ENCODE results near the gene UPK1A.

The UPK1A gene

GRCh38 chr19:35636651-35637050, 29.7 kb upstream of the UPK1A start:
- no peak for TF ChIP-seq POLR2A (IDR thresholded peaks at IDR 0.05; ENCODE audit: low read depth, low read length)
- no peak for TF ChIP-seq TAF1 (IDR thresholded peaks at IDR 0.05; ENCODE audit: borderline replicate concordance, low read depth, low read length)
- no peak for TF ChIP-seq POLR2AphosphoS5 (IDR thresholded peaks at IDR 0.05; ENCODE audit: low read depth, low read length)
- no peak for DNase-seq (ENCODE audit: insufficient read length)
- no peak for FAIRE-seq

- no peak for FAIRE-seq
- no peak for DNase-seq (ENCODE audit: insufficient read length)
- TF ChIP-seq TAF1 (IDR thresholded peaks at IDR 0.05; ENCODE audit: borderline replicate concordance, low read depth, low read length), result no peak
- TF ChIP-seq POLR2A (IDR thresholded peaks at IDR 0.05; ENCODE audit: low read depth, low read length), result no peak
- no peak for TF ChIP-seq POLR2AphosphoS5 (IDR thresholded peaks at IDR 0.05; ENCODE audit: low read depth, low read length)
Observed at GRCh38 chr19:35637165-35637564, 29.2 kb upstream of the UPK1A start.

- no peak for TF ChIP-seq POLR2AphosphoS5 (IDR thresholded peaks at IDR 0.05; ENCODE audit: low read depth, low read length)
- TF ChIP-seq TAF1 (IDR thresholded peaks at IDR 0.05; ENCODE audit: borderline replicate concordance, low read depth, low read length), result no peak
- TF ChIP-seq POLR2A (IDR thresholded peaks at IDR 0.05; ENCODE audit: low read depth, low read length), result no peak
- DNase-seq (ENCODE audit: insufficient read length), result no peak
- no peak for FAIRE-seq
Observed at GRCh38 chr19:35639321-35639639, 27.0 kb upstream of the UPK1A start.

GRCh38 chr19:35639863-35640262, 26.5 kb upstream of the UPK1A start:
- DNase-seq (ENCODE audit: insufficient read length), result no peak
- no peak for TF ChIP-seq POLR2A (IDR thresholded peaks at IDR 0.05; ENCODE audit: low read depth, low read length)
- no peak for TF ChIP-seq POLR2AphosphoS5 (IDR thresholded peaks at IDR 0.05; ENCODE audit: low read depth, low read length)
- TF ChIP-seq TAF1 (IDR thresholded peaks at IDR 0.05; ENCODE audit: borderline replicate concordance, low read depth, low read length), result no peak
- no peak for FAIRE-seq

- DNase-seq (ENCODE audit: insufficient read length), result no peak
- TF ChIP-seq TAF1 (IDR thresholded peaks at IDR 0.05; ENCODE audit: borderline replicate concordance, low read depth, low read length) (no peak), POLR2AphosphoS5 (IDR thresholded peaks at IDR 0.05; ENCODE audit: low read depth, low read length) (no peak), POLR2A (IDR thresholded peaks at IDR 0.05; ENCODE audit: low read depth, low read length) (no peak)
- FAIRE-seq, result peak; percentile 70
Observed at GRCh38 chr19:35641515-35642151, 24.7 kb upstream of the UPK1A start, which contains the start of gene ETV2. Gene ETV2 (plus strand): TSS chr19:35641745. CDS start chr19:35642461, 716 bp downstream.

GRCh38 chr19:35642312-35642711, 24.0 kb upstream of the UPK1A start:
- TF ChIP-seq POLR2A (IDR thresholded peaks at IDR 0.05; ENCODE audit: low read depth, low read length) (no peak), POLR2AphosphoS5 (IDR thresholded peaks at IDR 0.05; ENCODE audit: low read depth, low read length) (no peak), TAF1 (IDR thresholded peaks at IDR 0.05; ENCODE audit: borderline replicate concordance, low read depth, low read length) (no peak)
- DNase-seq (ENCODE audit: insufficient read length) (no peak), FAIRE-seq (no peak)

- no peak for FAIRE-seq
- TF ChIP-seq TAF1 (IDR thresholded peaks at IDR 0.05; ENCODE audit: borderline replicate concordance, low read depth, low read length), result no peak
- no peak for TF ChIP-seq POLR2A (IDR thresholded peaks at IDR 0.05; ENCODE audit: low read depth, low read length)
- TF ChIP-seq POLR2AphosphoS5 (IDR thresholded peaks at IDR 0.05; ENCODE audit: low read depth, low read length), result no peak
- no peak for DNase-seq (ENCODE audit: insufficient read length)
Observed at GRCh38 chr19:35642798-35643254, 23.5 kb upstream of the UPK1A start.

- peak; percentile 77 for FAIRE-seq
- TF ChIP-seq POLR2AphosphoS5 (IDR thresholded peaks at IDR 0.05; ENCODE audit: low read depth, low read length) (peak; percentile 76; the same call in 1 of the 2 replicates), POLR2A (IDR thresholded peaks at IDR 0.05; ENCODE audit: low read depth, low read length) (peak; percentile 87), TAF1 (IDR thresholded peaks at IDR 0.05; ENCODE audit: borderline replicate concordance, low read depth, low read length) (peak; percentile 54; the same call in 1 of the 2 replicates)
- DNase-seq (ENCODE audit: insufficient read length), result peak; percentile 91
Observed at GRCh38 chr19:35643255-35644205, 22.8 kb upstream of the UPK1A start.

GRCh38 chr19:35644206-35644986, 21.9 kb upstream of the UPK1A start:
- DNase-seq (ENCODE audit: insufficient read length), result peak; percentile 95
- peak; percentile 93 for FAIRE-seq
- TF ChIP-seq TAF1 (IDR thresholded peaks at IDR 0.05; ENCODE audit: borderline replicate concordance, low read depth, low read length), result no peak
- TF ChIP-seq POLR2A (IDR thresholded peaks at IDR 0.05; ENCODE audit: low read depth, low read length), result no peak
- TF ChIP-seq POLR2AphosphoS5 (IDR thresholded peaks at IDR 0.05; ENCODE audit: low read depth, low read length), result no peak

GRCh38 chr19:35644987-35645679, 21.2 kb upstream of the UPK1A start:
- no peak for TF ChIP-seq POLR2AphosphoS5 (IDR thresholded peaks at IDR 0.05; ENCODE audit: low read depth, low read length)
- no peak for TF ChIP-seq TAF1 (IDR thresholded peaks at IDR 0.05; ENCODE audit: borderline replicate concordance, low read depth, low read length)
- TF ChIP-seq POLR2A (IDR thresholded peaks at IDR 0.05; ENCODE audit: low read depth, low read length), result no peak
- FAIRE-seq (peak; percentile 85), DNase-seq (ENCODE audit: insufficient read length) (no peak)
